Neural progenitor cell (in vitro differentiated cells): ENCODE measurements around the gene ZNF497. TPM values are rescaled to one million over a fixed set of nuclear protein-coding genes. Genes with fewer than 3 reads are reported as not detected.

Experiments
- DNase-seq: peaks from one replicate; pipeline ENCODE4 v3.0.0-alpha.2; 2016; ENCODE audit warnings: low spot score
- H2AFZ ChIP-seq: fragments of 200-600 bp; sonication (generic); replicated peaks from 2 replicates; pipeline ENCODE4 v1.6.1; 2016; ENCODE audit warnings: antibody characterized with exemption
- H3F3A ChIP-seq: fragments of 200-600 bp; sonication (generic); 2 replicates; pipeline ENCODE4 v1.6.1; 2016; ENCODE audit warnings: antibody characterized with exemption, low read depth
- H3K27ac ChIP-seq: fragments of 200-600 bp; sonication (generic); 2 replicates; pipeline ENCODE4 v1.5.1; 2016; ENCODE audit warnings: mild to moderate bottlenecking
- H3K27me3 ChIP-seq: fragments of 200-600 bp; sonication (generic); 2 replicates; pipeline ENCODE4 v1.6.1; 2016; ENCODE audit warnings: mild to moderate bottlenecking, moderate library complexity
- H3K36me3 ChIP-seq: fragments of 200-600 bp; sonication (generic); 2 replicates; pipeline ENCODE4 v1.5.1; 2016
- H3K4me1 ChIP-seq: fragments of 200-600 bp; sonication (generic); 2 replicates; pipeline ENCODE4 v1.6.1; 2016; ENCODE audit warnings: mixed run types
- H3K4me2 ChIP-seq: fragments of 200-600 bp; sonication (generic); 2 replicates; pipeline ENCODE4 v1.6.1; 2016
- H3K4me3 ChIP-seq: fragments of 200-600 bp; sonication (generic); 2 replicates; pipeline ENCODE4 v1.5.1; 2016
- H3K79me2 ChIP-seq: fragments of 200-600 bp; sonication (generic); 2 replicates; pipeline ENCODE4 v1.6.1; 2016; ENCODE audit warnings: low read depth
- H3K9ac ChIP-seq: fragments of 200-600 bp; sonication (generic); 2 replicates; pipeline ENCODE4 v1.6.1; 2016
- H3K9me3 ChIP-seq: fragments of 200-600 bp; sonication (generic); 2 replicates; pipeline ENCODE4 v1.5.1; 2016; ENCODE audit warnings: low read depth
- H4K20me1 ChIP-seq: fragments of 200-600 bp; sonication (generic); 2 replicates; pipeline ENCODE4 v1.6.1; 2016; ENCODE audit warnings: low read depth
- H3K27ac Mint-ChIP-seq: 3 replicates; pipeline ENCODE4 v1.8.0; 2021; ENCODE audit warnings: mixed read lengths
- H3K27me3 Mint-ChIP-seq: 2 replicates; pipeline ENCODE4 v1.8.0; 2022; ENCODE audit warnings: low read depth, mild to moderate bottlenecking, inconsistent platforms, moderate library complexity, mixed read lengths; ENCODE audit not compliant: insufficient read depth
- H3K36me3 Mint-ChIP-seq: 3 replicates; pipeline ENCODE4 v1.8.0; 2021; ENCODE audit warnings: mixed read lengths
- H3K4me1 Mint-ChIP-seq: 3 replicates; pipeline ENCODE4 v1.8.0; 2021; ENCODE audit warnings: mixed read lengths
- H3K4me3 Mint-ChIP-seq: 3 replicates; pipeline ENCODE4 v1.8.0; 2021; ENCODE audit warnings: mild to moderate bottlenecking, moderate library complexity, mixed read lengths
- H3K9me3 Mint-ChIP-seq: 3 replicates; pipeline ENCODE4 v1.8.0; 2020; ENCODE audit warnings: mixed read lengths
- CTCF ChIP-seq: fragments of 200-600 bp; sonication (generic); IDR thresholded peaks from 2 replicates; pipeline ENCODE4 v1.5.1; 2017; ENCODE audit warnings: antibody characterized with exemption, mild to moderate bottlenecking
- EZH2 ChIP-seq: fragments of 200-600 bp; sonication (generic); IDR thresholded peaks from 2 replicates; pipeline ENCODE4 v1.6.1; 2017; ENCODE audit warnings: antibody characterized with exemption, mild to moderate bottlenecking, moderate library complexity
- EZH2phosphoT487 ChIP-seq: fragments of 200-600 bp; sonication (generic); IDR thresholded peaks from 2 replicates; pipeline ENCODE4 v1.6.1; 2017; ENCODE audit warnings: antibody characterized with exemption
- total RNA-seq: library from RNA; depleted of rRNA; stranded (reverse); fragments of >200 nt; gene quantifications from 2 replicates; pipeline ENCODE4 v1.2.3, GENCODE V29; 2015; ENCODE audit warnings: low replicate concordance

Gene ZNF497
- total RNA-seq, 1 donor from 2014 or later = 3.7 TPM

- H3K9me3 Mint-ChIP-seq = no peaks in the 10 kb centered on the region
- no peaks in the 10 kb centered on the region for H3K4me1 ChIP-seq
- no peak overlapping the region for H3K4me3 Mint-ChIP-seq
- no peaks in the 10 kb centered on the region for H3K36me3 ChIP-seq
- H3K79me2 ChIP-seq = peaks cover 10% of the 10 kb centered on the region
- H3K4me1 Mint-ChIP-seq = peaks cover 11% of the 10 kb centered on the region
- H3K27ac ChIP-seq = no peak overlapping the region
- no peaks in the 10 kb centered on the region for H4K20me1 ChIP-seq
- H3K4me2 ChIP-seq = no peak overlapping the region
- peaks cover 12% of the 10 kb centered on the region for H3K27me3 Mint-ChIP-seq
- H3K4me3 ChIP-seq = no peak overlapping the region
- peaks cover 7% of the 10 kb centered on the region for H3F3A ChIP-seq
- H3K27me3 ChIP-seq = no peaks in the 10 kb centered on the region
- TF ChIP-seq EZH2phosphoT487 = no peak
- no peak for TF ChIP-seq EZH2
- no peak for TF ChIP-seq CTCF
- no peak overlapping the region for H3K27ac Mint-ChIP-seq
- DNase-seq = no peak
- no peaks in the 10 kb centered on the region for H3K9me3 ChIP-seq
- no peak overlapping the region for H3K9ac ChIP-seq
- H2AFZ ChIP-seq = no peak overlapping the region
- peaks cover 2% of the 10 kb centered on the region for H3K36me3 Mint-ChIP-seq
Observed at GRCh38 chr19:58357481-58358145, 4.9 kb downstream of the ZNF497 start.

GRCh38 chr19:58356766-58357480 lies 5.6 kb downstream of the ZNF497 start:
- H3K27ac ChIP-seq = no peak overlapping the region
- H3K9me3 ChIP-seq = no peaks in the 10 kb centered on the region
- H3K27ac Mint-ChIP-seq = no peak overlapping the region
- H3K4me3 ChIP-seq = no peak overlapping the region
- H3K27me3 Mint-ChIP-seq = peaks cover 14% of the 10 kb centered on the region
- TF ChIP-seq EZH2phosphoT487 (no peak), CTCF (no peak), EZH2 (no peak)
- peaks cover 2% of the 10 kb centered on the region for H3K36me3 Mint-ChIP-seq
- H2AFZ ChIP-seq = no peak overlapping the region
- H4K20me1 ChIP-seq = no peaks in the 10 kb centered on the region
- H3K4me1 Mint-ChIP-seq = peaks cover 10% of the 10 kb centered on the region
- H3K79me2 ChIP-seq = peaks cover 10% of the 10 kb centered on the region
- no peak overlapping the region for H3K9ac ChIP-seq
- peaks cover 4% of the 10 kb centered on the region for H3F3A ChIP-seq
- H3K27me3 ChIP-seq = no peaks in the 10 kb centered on the region
- DNase-seq = no peak
- H3K4me3 Mint-ChIP-seq = no peak overlapping the region
- H3K9me3 Mint-ChIP-seq = no peaks in the 10 kb centered on the region
- no peaks in the 10 kb centered on the region for H3K36me3 ChIP-seq
- H3K4me1 ChIP-seq = no peaks in the 10 kb centered on the region
- H3K4me2 ChIP-seq = no peak overlapping the region

- H3K79me2 ChIP-seq = peaks cover 4% of the 10 kb centered on the region
- H3K4me3 ChIP-seq = no peak overlapping the region
- H3K4me1 ChIP-seq = no peaks in the 10 kb centered on the region
- no peaks in the 10 kb centered on the region for H3K9me3 Mint-ChIP-seq
- no peak overlapping the region for H3K9ac ChIP-seq
- DNase-seq = no peak
- no peak overlapping the region for H3K4me3 Mint-ChIP-seq
- peaks cover 2% of the 10 kb centered on the region for H3K36me3 Mint-ChIP-seq
- H2AFZ ChIP-seq = no peak overlapping the region
- H4K20me1 ChIP-seq = no peaks in the 10 kb centered on the region
- no peaks in the 10 kb centered on the region for H3K9me3 ChIP-seq
- no peak overlapping the region for H3K4me2 ChIP-seq
- no peaks in the 10 kb centered on the region for H3F3A ChIP-seq
- no peaks in the 10 kb centered on the region for H3K27me3 ChIP-seq
- peaks cover 13% of the 10 kb centered on the region for H3K27me3 Mint-ChIP-seq
- TF ChIP-seq EZH2phosphoT487 (no peak), EZH2 (no peak)
- no peak overlapping the region for H3K27ac Mint-ChIP-seq
- peaks cover 4% of the 10 kb centered on the region for H3K4me1 Mint-ChIP-seq
- no peak overlapping the region for H3K27ac ChIP-seq
- H3K36me3 ChIP-seq = no peaks in the 10 kb centered on the region
Observed at GRCh38 chr19:58355908-58356765, 6.4 kb downstream of the ZNF497 start.
